Endothelial cell of umbilical vein (primary cell): ENCODE data around the gene KCNN3. TPM values are rescaled to one million over a fixed set of nuclear protein-coding genes. Genes with fewer than 3 reads are reported as not detected.

Source experiments
- BruUV-seq: library from RNA; stranded (reverse); fragments of 400-500 nt; replicated peaks from 2 replicates; lab custom pipeline; 2021; lab: Mats Ljungman, UMichigan
- CTCF ChIA-PET: fragments of 300-600, 350-600 bp; sonication (Branson Sonifier 250); formaldehyde crosslinking; loops from one replicate; lab custom pipeline; 2021; ENCODE audit warnings: antibody characterized with exemption, inconsistent platforms; lab: Charles Lee
- POLR2A ChIA-PET: fragments of 300-600, 350-600 bp; sonication (Branson Sonifier 250); formaldehyde crosslinking; loops from one replicate; lab custom pipeline; 2021; ENCODE audit warnings: antibody characterized with exemption, inconsistent platforms; lab: Charles Lee
- DNase-seq: peaks from one replicate; pipeline ENCODE4 v3.0.0-alpha.2; 2011; ENCODE audit warnings: low read depth, low spot score
- FAIRE-seq: peaks from 2 replicates; lab custom pipeline; 2011; peaks lifted over from hg19 to GRCh38; lab: Jason Lieb, UNC
- H2AFZ ChIP-seq: 2 replicates; pipeline ENCODE4 v1.6.0; 2012; ENCODE audit warnings: low read depth, low read length, control low read depth, inconsistent platforms
- H3K27ac ChIP-seq: 2 replicates; pipeline ENCODE4 v1.5.1; 2011; ENCODE audit warnings: low read depth, mild to moderate bottlenecking, control low read depth, low read length, moderate library complexity; ENCODE audit not compliant: insufficient read depth
- H3K27me3 ChIP-seq, 2 experiments: 2 replicates each; pipeline versions ENCODE4 v1.6.0 to v1.6.1; 2011; ENCODE audit warnings: low read length in 2 of 2, mixed read lengths in 1 of 2; ENCODE audit not compliant: control insufficient read depth in 2 of 2, insufficient read depth in 2 of 2
- H3K36me3 ChIP-seq, 2 experiments: 2 replicates in 1 of 2; 3 replicates in 1 of 2; pipeline ENCODE4 v1.5.1; 2011; ENCODE audit warnings: low read length in 2 of 2, mild to moderate bottlenecking in 1 of 2, moderate library complexity in 1 of 2; ENCODE audit not compliant: control insufficient read depth in 2 of 2, insufficient read depth in 2 of 2; ENCODE audit errors: extremely low read depth in 1 of 2
- H3K4me1 ChIP-seq: 3 replicates; pipeline ENCODE4 v1.5.1; 2011; ENCODE audit warnings: mild to moderate bottlenecking, low read length; ENCODE audit not compliant: control insufficient read depth, insufficient read depth; ENCODE audit errors: extremely low read depth
- H3K4me2 ChIP-seq: 2 replicates; pipeline ENCODE4 v1.6.1; 2011; ENCODE audit warnings: low read length, control low read depth, mixed read lengths; ENCODE audit not compliant: insufficient read depth
- H3K4me3 ChIP-seq, 3 experiments: fragments of 200-600 bp in 1 of 3; sonication (generic), shearing (Covaris generic) in 1 of 3; replicated peaks in 1 of 3; 2 replicates each; pipeline ENCODE4 v1.5.1; 2011 to 2016; ENCODE audit warnings: control low read depth in 3 of 3, low read length in 3 of 3, mild to moderate bottlenecking in 2 of 3, inconsistent platforms in 1 of 3, low read depth in 1 of 3, moderate library complexity in 1 of 3; ENCODE audit not compliant: insufficient read depth in 1 of 3
- H3K79me2 ChIP-seq: 2 replicates; pipeline ENCODE4 v1.6.0; 2012; ENCODE audit warnings: low read length, inconsistent platforms; ENCODE audit not compliant: control insufficient read depth, insufficient read depth
- H3K9ac ChIP-seq: replicated peaks from 2 replicates; pipeline ENCODE3; 2011; ENCODE audit warnings: low read length, control low read depth; ENCODE audit not compliant: insufficient read depth; ENCODE audit errors: extremely low read depth
- H3K9me1 ChIP-seq: replicated peaks from 3 replicates; pipeline ENCODE4 v1.6.0; 2011; ENCODE audit warnings: mild to moderate bottlenecking, low read length; ENCODE audit not compliant: control insufficient read depth, insufficient read depth; ENCODE audit errors: extremely low read depth
- H3K9me3 ChIP-seq: replicated peaks from 2 replicates; pipeline ENCODE4 v1.5.1; 2012; ENCODE audit warnings: low read length, inconsistent platforms; ENCODE audit not compliant: control insufficient read depth, insufficient read depth
- H4K20me1 ChIP-seq: replicated peaks from 2 replicates; pipeline ENCODE3; 2011; ENCODE audit warnings: mild to moderate bottlenecking, low read length; ENCODE audit not compliant: control insufficient read depth, insufficient read depth; ENCODE audit errors: extremely low read depth
- EZH2 ChIP-seq: IDR thresholded peaks from 2 replicates; pipeline ENCODE4 v1.6.1; 2012; ENCODE audit warnings: borderline replicate concordance, low read depth, mild to moderate bottlenecking, moderate library complexity, low read length, inconsistent platforms; ENCODE audit not compliant: severe bottlenecking
- FOS ChIP-seq: IDR thresholded peaks from 2 replicates; pipeline ENCODE4 v1.6.1; 2011; ENCODE audit warnings: mild to moderate bottlenecking, low read length, moderate library complexity, borderline replicate concordance; ENCODE audit not compliant: insufficient read depth
- GATA2 ChIP-seq: IDR thresholded peaks from 2 replicates; pipeline ENCODE4 v1.7.0; 2011; ENCODE audit warnings: low read depth, mild to moderate bottlenecking, moderate library complexity, mixed read lengths, low read length; ENCODE audit not compliant: insufficient read length, insufficient read depth
- JUN ChIP-seq: IDR thresholded peaks from 2 replicates; pipeline ENCODE4 v1.6.1; 2011; ENCODE audit warnings: borderline replicate concordance, low read depth; ENCODE audit not compliant: insufficient read length, insufficient read depth
- MYC ChIP-seq: IDR thresholded peaks from one replicate; pipeline ENCODE4 v1.6.1; 2011; ENCODE audit warnings: mild to moderate bottlenecking, low read depth, low read length
- POLR2A ChIP-seq: IDR thresholded peaks from 2 replicates; pipeline ENCODE4 v1.6.1; 2012; ENCODE audit warnings: low read depth, mild to moderate bottlenecking, control low read depth, low read length
- POLR2AphosphoS5 ChIP-seq: IDR thresholded peaks from 2 replicates; pipeline ENCODE4 v1.6.1; 2012; ENCODE audit warnings: low read depth, mild to moderate bottlenecking, control low read depth, low read length, moderate library complexity; ENCODE audit not compliant: insufficient read depth
- dilution Hi-C: fragments of 300-500 bp; cut with MboI; formaldehyde crosslinking; loops from one replicate; pipeline ENCODE4 v1.15.0; 2019; ENCODE audit warnings: low sequenced_read_pairs; ENCODE audit not compliant: extremely low pct_ligation_motif_present
- intact Hi-C: fragments of 100-400 bp; cut with micrococcal nuclease; formaldehyde crosslinking; loops from one replicate; pipeline ENCODE4 v1.10.0; 2022
- polyA plus RNA-seq, 4 experiments: library from polyadenylated mRNA; depleted of rRNA in 3 of 4; stranded (reverse) in 3 of 4; unstranded in 1 of 4; fragments of >200 nt; gene quantifications; 2 replicates each; pipeline versions ENCODE4 v1.2.1 to v1.2.3, GENCODE V29; 2011 to 2012; ENCODE audit warnings: missing spikeins in 1 of 4
- total RNA-seq: library from RNA; stranded (reverse); gene quantifications from 2 replicates; pipeline ENCODE4 v1.2.3, GENCODE V29; 2021
- TF ChIP-seq, protein P1 (sequence below): IDR thresholded peaks from 2 replicates; pipeline ENCODE4 v1.6.1; 2011; ENCODE audit not compliant: insufficient read depth, insufficient read length
- TF ChIP-seq, protein P2 (sequence below), 2 donors: IDR thresholded peaks; 1 replicate in 1 of 2; 2 replicates in 1 of 2; pipeline ENCODE4 v1.5.1; 2011; ENCODE audit warnings: low read length in 2 of 2, mild to moderate bottlenecking in 2 of 2, moderate library complexity in 2 of 2, control low read depth in 1 of 2, inconsistent platforms in 1 of 2, low read depth in 1 of 2; ENCODE audit not compliant: insufficient read depth in 1 of 2; ENCODE audit errors: extremely low read depth in 1 of 2

KCNN3 gene
- total and polyA plus RNA-seq, 2 donors (not counting 3 experiments of a cell fraction or from before 2014, with no cell fraction given), result 0.91 to 1.1 TPM

DNA sequence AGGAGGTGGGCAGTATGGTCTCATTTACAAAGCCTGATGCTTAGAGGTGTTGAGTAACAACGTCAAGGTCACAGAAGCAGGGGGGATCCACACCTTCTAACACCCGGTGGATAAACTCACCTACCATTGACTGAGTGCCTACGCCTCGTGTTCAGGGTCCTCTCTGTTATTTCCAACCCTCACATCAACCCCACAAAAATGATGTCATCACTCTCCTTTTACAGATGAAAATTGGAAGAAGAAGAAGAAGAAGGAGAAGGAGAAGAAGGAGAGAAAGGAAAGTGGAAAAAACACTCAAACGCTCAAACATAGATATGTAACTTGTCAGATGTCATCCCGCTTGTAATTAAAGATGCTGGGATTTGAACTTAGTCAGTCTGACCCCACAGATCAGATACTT is 653 bp upstream of the KCNN3 start:
- peak overlapping the region; percentile 81 for H2AFZ ChIP-seq

DNA sequence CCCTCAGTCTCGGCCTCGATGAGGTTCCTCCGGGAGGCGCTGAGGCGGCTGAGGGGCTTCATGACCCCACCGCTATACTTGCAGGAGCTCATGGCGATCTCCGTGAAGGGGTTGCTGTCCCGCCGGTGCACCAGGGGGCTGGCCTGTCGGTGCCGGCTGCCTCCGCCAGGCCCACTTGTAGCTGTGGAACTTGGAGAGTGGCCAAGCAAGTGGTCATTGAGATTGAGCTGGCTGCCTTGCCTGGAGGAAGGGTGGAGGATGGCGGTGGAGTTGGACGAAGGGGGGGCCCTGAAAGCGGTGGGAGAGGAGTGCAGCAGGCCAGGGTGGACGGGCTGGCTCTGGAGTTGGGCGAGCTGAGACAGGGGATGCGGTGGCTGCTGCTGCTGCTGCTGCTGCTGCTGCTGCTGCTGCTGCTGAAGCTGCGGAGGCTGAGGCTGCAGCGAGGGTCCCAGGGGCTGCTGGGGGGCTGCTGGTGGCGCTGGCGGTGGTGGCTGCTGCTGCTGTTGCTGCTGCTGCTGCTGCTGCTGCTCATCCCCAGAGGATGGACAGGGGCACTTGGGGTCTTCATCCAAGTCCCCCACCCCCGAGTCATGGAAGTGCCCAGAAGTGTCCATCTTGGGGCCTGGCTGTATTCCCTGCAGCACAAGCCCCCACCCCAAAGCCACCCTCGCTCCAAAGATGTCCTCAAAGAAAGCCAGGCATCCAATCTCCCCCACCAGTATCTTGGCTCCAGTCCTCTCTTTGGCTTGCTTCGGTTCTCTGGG is 548 bp downstream of the KCNN3 start:
- peak; percentile 62 for DNase-seq
- intact Hi-C loops, result loop anchor here (2.0 kb wide), 1 partner anchor 311 kb away; the partner anchor contains the start of gene UBE2Q1
- peak; percentile 63 for FAIRE-seq
- BruUV-seq, result no TSS peak
- ChIA-PET CTCF (interaction anchor here (0.7 to 4.1 kb wide), 10 partner anchors 9 to 200 kb away, joined by 3 to 27 read pairs (median 4); no protein-coding TSS in a partner anchor), POLR2A (interaction anchor here (0.5 kb wide), 1 partner anchor 115 kb away, joined by 5 read pairs; no protein-coding TSS in a partner anchor)
- dilution Hi-C loops, result no loop called here
- Histone ChIP-seq H3K27ac (no peak overlapping the region), H4K20me1 (no peaks in the 10 kb centered on the region), H3K9me1 (no peaks in the 10 kb centered on the region), H3K27me3 (peaks cover 20 to 24% of the 10 kb centered on the region in 2 experiments), H2AFZ (peak overlapping the region; percentile 73), H3K36me3 (no peaks in the 10 kb centered on the region), H3K79me2 (no peaks in the 10 kb centered on the region), H3K4me3 (peak overlapping the region; percentile 13 to 44 (median 41)), H3K4me1 (peaks cover 26% of the 10 kb centered on the region), H3K9me3 (no peaks in the 10 kb centered on the region), H3K4me2 (peak overlapping the region; percentile 59), H3K9ac (no peak overlapping the region)
- TF ChIP-seq, protein P1, sequence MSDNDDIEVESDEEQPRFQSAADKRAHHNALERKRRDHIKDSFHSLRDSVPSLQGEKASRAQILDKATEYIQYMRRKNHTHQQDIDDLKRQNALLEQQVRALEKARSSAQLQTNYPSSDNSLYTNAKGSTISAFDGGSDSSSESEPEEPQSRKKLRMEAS, result no peak
- no peak for TF ChIP-seq MYC
- no peak for TF ChIP-seq FOS
- TF ChIP-seq POLR2A, result no peak
- no peak for TF ChIP-seq POLR2AphosphoS5
- TF ChIP-seq EZH2, result no peak
- no peak for TF ChIP-seq GATA2
- no peak for TF ChIP-seq JUN
- TF ChIP-seq, protein P2, sequence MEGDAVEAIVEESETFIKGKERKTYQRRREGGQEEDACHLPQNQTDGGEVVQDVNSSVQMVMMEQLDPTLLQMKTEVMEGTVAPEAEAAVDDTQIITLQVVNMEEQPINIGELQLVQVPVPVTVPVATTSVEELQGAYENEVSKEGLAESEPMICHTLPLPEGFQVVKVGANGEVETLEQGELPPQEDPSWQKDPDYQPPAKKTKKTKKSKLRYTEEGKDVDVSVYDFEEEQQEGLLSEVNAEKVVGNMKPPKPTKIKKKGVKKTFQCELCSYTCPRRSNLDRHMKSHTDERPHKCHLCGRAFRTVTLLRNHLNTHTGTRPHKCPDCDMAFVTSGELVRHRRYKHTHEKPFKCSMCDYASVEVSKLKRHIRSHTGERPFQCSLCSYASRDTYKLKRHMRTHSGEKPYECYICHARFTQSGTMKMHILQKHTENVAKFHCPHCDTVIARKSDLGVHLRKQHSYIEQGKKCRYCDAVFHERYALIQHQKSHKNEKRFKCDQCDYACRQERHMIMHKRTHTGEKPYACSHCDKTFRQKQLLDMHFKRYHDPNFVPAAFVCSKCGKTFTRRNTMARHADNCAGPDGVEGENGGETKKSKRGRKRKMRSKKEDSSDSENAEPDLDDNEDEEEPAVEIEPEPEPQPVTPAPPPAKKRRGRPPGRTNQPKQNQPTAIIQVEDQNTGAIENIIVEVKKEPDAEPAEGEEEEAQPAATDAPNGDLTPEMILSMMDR (IDR thresholded peaks at IDR 0.05; ENCODE audit: extremely low read depth in 1 of 2, insufficient read depth in 1 of 2, low read depth in 1 of 2, low read length in 2 of 2), result no peak

More for the DNA sequence above, 653 bp upstream of the KCNN3 start:
- Histone ChIP-seq H3K27ac (no peak overlapping the region), H3K9me1 (no peaks in the 10 kb centered on the region), H3K36me3 (no peaks in the 10 kb centered on the region), H3K9ac (no peak overlapping the region), H3K4me1 (peaks cover 26% of the 10 kb centered on the region), H3K27me3 (peaks cover 20 to 24% of the 10 kb centered on the region in 2 experiments), H3K4me3 (no peak overlapping the region), H4K20me1 (no peaks in the 10 kb centered on the region), H3K9me3 (no peaks in the 10 kb centered on the region), H3K79me2 (no peaks in the 10 kb centered on the region), H3K4me2 (peak overlapping the region; percentile 29)
- DNase-seq, result no peak
- no TSS peak for BruUV-seq
- intact Hi-C loops, result loop anchor here (2.0 kb wide), 1 partner anchor 312 kb away; the partner anchor contains the start of gene UBE2Q1
- FAIRE-seq, result no peak
- TF ChIP-seq MYC, result no peak
- no peak for TF ChIP-seq POLR2A
- no peak for TF ChIP-seq POLR2AphosphoS5
- no peak for TF ChIP-seq JUN
- TF ChIP-seq FOS, result no peak
- no peak for TF ChIP-seq EZH2
- TF ChIP-seq, protein P1, result no peak
- TF ChIP-seq GATA2, result no peak
- dilution Hi-C loops, result no loop called here
- ChIA-PET CTCF (interaction anchor here (0.9 to 2.3 kb wide), 5 partner anchors 8 to 201 kb away, joined by 3 to 27 read pairs (median 6); no protein-coding TSS in a partner anchor), POLR2A (no interaction called here)
